Adrenal gland (tissue), 12 donors: ENCODE measurements around the gene TRAK1. TPM values are rescaled to one million over a fixed set of nuclear protein-coding genes. Genes with fewer than 3 reads are reported as not detected.
A peak's percentile ranks its signal among the peaks of the same experiment; 100 is the strongest.

Experiments
- DNase-seq, 7 donors: peaks; one replicate each; pipeline ENCODE4 v3.0.0-alpha.2; 2019 to 2020
- H3K27ac ChIP-seq, 5 donors: fragments of 200-600 bp; sonication (generic) in 4 of 5; 1 replicate in 3 of 5; 2 replicates in 2 of 5; pipeline versions ENCODE4 v1.5.1 to v1.8.0; 2016 to 2020; ENCODE audit warnings: mild to moderate bottlenecking in 1 of 5
- H3K27me3 ChIP-seq: fragments of 200-600 bp; 2 replicates; pipeline ENCODE4 v1.8.0; 2021
- H3K36me3 ChIP-seq, 2 donors: fragments of 200-600 bp; replicated peaks in 1 of 2; 1 replicate in 1 of 2; 2 replicates in 1 of 2; pipeline versions ENCODE4 v1.5.1 to v1.8.0; 2018 to 2022
- H3K4me1 ChIP-seq, 2 donors: fragments of 200-600 bp; replicated peaks in 1 of 2; 1 replicate in 1 of 2; 2 replicates in 1 of 2; pipeline versions ENCODE4 v1.5.1 to v1.8.0; 2018 to 2021
- H3K4me3 ChIP-seq, 4 donors: fragments of 200-600 bp; sonication (generic) in 3 of 4; one replicate each; pipeline ENCODE4 v1.5.1; 2016 to 2018
- H3K9me3 ChIP-seq, 3 donors: fragments of 200-600 bp; sonication (generic) in 1 of 3; replicated peaks in 1 of 3; 1 replicate in 2 of 3; 2 replicates in 1 of 3; pipeline versions ENCODE4 v1.5.1 to v1.8.0; 2016 to 2021
- CTCF ChIP-seq, 6 experiments: fragments of 450-650 bp in 4 of 6; fragments of 200-600 bp in 2 of 6; sonication (generic) in 1 of 6; IDR thresholded peaks; 1 replicate in 5 of 6; 2 replicates in 1 of 6; pipeline versions ENCODE4 v1.5.1 to v1.8.0; 2016 to 2021; ENCODE audit warnings: antibody characterized with exemption in 6 of 6, mild to moderate bottlenecking in 2 of 6, moderate library complexity in 1 of 6
- POLR2A ChIP-seq, 2 donors: fragments of 450-650 bp; IDR thresholded peaks; one replicate each; pipeline ENCODE4 v1.6.1; 2017; ENCODE audit warnings: antibody characterized with exemption in 2 of 2, mild to moderate bottlenecking in 2 of 2, moderate library complexity in 1 of 2
- WGBS, 4 donors: extraction: QIAGEN DNeasy Blood & Tissue Kit in 2 of 4; methylation state at CpG; one replicate each; pipeline versions ENCODE4 v1.1.5 to v1.1.7; 2013 to 2017; 5-methylcytosine and 5-hydroxymethylcytosine counted together
- intact Hi-C, 2 donors: fragments of 100-400 bp; cut with DNase I; formaldehyde crosslinking; loops; one replicate each; pipeline versions ENCODE4 v1.14.1 to v1.15.0; 2022 to 2023
- polyA plus RNA-seq, 3 donors: library from polyadenylated mRNA; stranded (reverse); fragments of 200-250 nt in 2 of 3; fragments of 350-450 nt in 1 of 3; fragmentation: Illumina TruSeq in 1 of 3; extraction: RNeasy Lipid Tissue Mini Kit (QIAGEN cat#74804) in 1 of 3; gene quantifications; one replicate each; pipeline ENCODE4 v1.2.3, GENCODE V29; 2013 to 2014
- total RNA-seq, 9 donors: library from RNA; depleted of rRNA in 4 of 9; stranded (reverse); fragments of >200 nt in 4 of 9; fragments of 120-200 nt in 1 of 9; fragmentation: NEBNext Ultra II Directional in 1 of 9; extraction: Animal tissue kit (Norgen Biotek cat#: 25700) in 1 of 9; gene quantifications; one replicate each; pipeline versions ENCODE4 v1.1.0 to v1.2.4, GENCODE V29; 2013 to 2023
- donor health status: healthy with polysubstance abuse.
- donor health status: Bipolar disorder and iron deficiency.
- donor health status: DM: yes; HTN: yes; CAD: no.
- donor health status: DM: no; HTN: no; CAD: no.
- donor health status: DM: no; HTN: no; CAD: no.
- donor health status: DM: yes; HTN: yes; CAD: no.

The TRAK1 gene
- total and polyA plus RNA-seq, 12 donors: 13.1 to 38.1 (median 26.4) TPM

- H3K4me1 ChIP-seq: peaks cover 24 to 60% of the 10 kb centered on the region in 2 donors
- peak in 1 of 7 donors; percentile 7 for DNase-seq
- TF ChIP-seq POLR2A (IDR thresholded peaks at IDR 0.05) (no peak), CTCF (IDR thresholded peaks at IDR 0.05) (no peak)
- no peaks in the 10 kb centered on the region for H3K36me3 ChIP-seq
- H3K4me3 ChIP-seq: no peak overlapping the region
- H3K9me3 ChIP-seq: no peaks in the 10 kb centered on the region
- intact Hi-C loops: no loop called here
- H3K27ac ChIP-seq: no peak overlapping the region
- WGBS, 4 donors: 80 to 88% (median 82%) methylated on average over 7 of the region's 7 CpGs
- no peaks in the 10 kb centered on the region for H3K27me3 ChIP-seq
Observed at GRCh38 chr3:42068303-42069088, 22.7 kb upstream of the TRAK1 start.

- TF ChIP-seq POLR2A (IDR thresholded peaks at IDR 0.05): no peak
- Histone ChIP-seq H3K4me3 (no peak overlapping the region), H3K27me3 (no peaks in the 10 kb centered on the region), H3K4me1 (peaks cover 30 to 66% of the 10 kb centered on the region in 2 donors), H3K9me3 (no peaks in the 10 kb centered on the region), H3K27ac (peak overlapping the region in 2 of 5 donors; percentile 89 to 90), H3K36me3 (no peaks in the 10 kb centered on the region)
- no peak for DNase-seq
- 91 to 98% (median 96%) methylated on average over 2 of the region's 2 CpGs for WGBS, 4 donors
- intact Hi-C loops: no loop called here
Observed at GRCh38 chr3:42070089-42070488, 21.1 kb upstream of the TRAK1 start.

- Histone ChIP-seq H3K27me3 (no peaks in the 10 kb centered on the region), H3K36me3 (no peaks in the 10 kb centered on the region), H3K9me3 (no peaks in the 10 kb centered on the region), H3K4me3 (no peak overlapping the region), H3K4me1 (peaks cover 30 to 66% of the 10 kb centered on the region in 2 donors), H3K27ac (peak overlapping the region in 3 of 5 donors; percentile 89 to 92 (median 90))
- TF ChIP-seq POLR2A (IDR thresholded peaks at IDR 0.05): no peak
- no peak for TF ChIP-seq CTCF (IDR thresholded peaks at IDR 0.05)
- intact Hi-C loops: no loop called here
- DNase-seq: peak in 1 of 7 donors; percentile 26
- 92 to 100% (median 93%) methylated on average over 1 of the region's 1 CpG for WGBS, 4 donors
Observed at GRCh38 chr3:42070524-42070923, 20.6 kb upstream of the TRAK1 start.

GRCh38 chr3:42071904-42072812, 19.0 kb upstream of the TRAK1 start:
- TF ChIP-seq CTCF (IDR thresholded peaks at IDR 0.05) (no peak), POLR2A (IDR thresholded peaks at IDR 0.05) (peak in 1 of 2 donors; percentile 72)
- intact Hi-C loops: no loop called here

More at GRCh38 chr3:42071904-42072812, 19.0 kb upstream of the TRAK1 start:
- H3K27me3 ChIP-seq: no peaks in the 10 kb centered on the region
- H3K9me3 ChIP-seq: no peaks in the 10 kb centered on the region
- WGBS, 4 donors: 0 to 5% (median 3%) methylated on average over 10 to 17 of the region's 17 CpGs
- DNase-seq: peak; percentile 79 to 95 (median 87)
- H3K27ac ChIP-seq: peak overlapping the region; percentile 6 to 92 (median 89)
- H3K4me3 ChIP-seq: peak overlapping the region in 1 of 4 donors; percentile 17
- H3K4me1 ChIP-seq: peaks cover 30 to 54% of the 10 kb centered on the region in 2 donors
- H3K36me3 ChIP-seq: no peaks in the 10 kb centered on the region
